Measurements from ENCODE around the gene PGAP2. TPM values are rescaled to one million over a fixed set of nuclear protein-coding genes. Genes with fewer than 3 reads are reported as not detected.
A peak's percentile ranks its signal among the peaks of the same experiment; 100 is the strongest.
"Not testable (repeated sequence)": the region's sequence is repeated elsewhere in the genome, so short reads cannot be mapped to it uniquely, and the experiment has no call there.

The PGAP2 gene
- total RNA-seq, 1 experiment from 2014 or later, result 27.0 TPM

- Histone ChIP-seq H3K9ac (ENCODE audit: low read length) (no peak overlapping the region), H3K27ac (ENCODE audit: low read length) (no peak overlapping the region), H3K4me1 (ENCODE audit: low read length) (no peaks in the 10 kb centered on the region), H3K9me3 (ENCODE audit: low read length) (no peaks in the 10 kb centered on the region), H3K27me3 (ENCODE audit: low read length) (no peaks in the 10 kb centered on the region), H3K4me3 (ENCODE audit: low read length) (no peak overlapping the region), H3K36me3 (ENCODE audit: insufficient read depth, low read length) (peaks cover 29% of the 10 kb centered on the region), H2AFZ (ENCODE audit: low read length) (no peak overlapping the region), H4K20me1 (ENCODE audit: insufficient read depth, low read depth, low read length) (peaks cover 29% of the 10 kb centered on the region), H3K4me2 (ENCODE audit: low read depth, low read length, poor library complexity, severe bottlenecking) (no peak overlapping the region), H3K9me2 (replicated peaks; ENCODE audit: insufficient read depth, low read length) (no peaks in the 10 kb centered on the region), H3K79me2 (ENCODE audit: low read length) (peaks cover 88% of the 10 kb centered on the region)
- DNase-seq, result no peak
Measured at GRCh38 chr11:3783611-3784010, 24.7 kb upstream of the PGAP2 start.

DNA sequence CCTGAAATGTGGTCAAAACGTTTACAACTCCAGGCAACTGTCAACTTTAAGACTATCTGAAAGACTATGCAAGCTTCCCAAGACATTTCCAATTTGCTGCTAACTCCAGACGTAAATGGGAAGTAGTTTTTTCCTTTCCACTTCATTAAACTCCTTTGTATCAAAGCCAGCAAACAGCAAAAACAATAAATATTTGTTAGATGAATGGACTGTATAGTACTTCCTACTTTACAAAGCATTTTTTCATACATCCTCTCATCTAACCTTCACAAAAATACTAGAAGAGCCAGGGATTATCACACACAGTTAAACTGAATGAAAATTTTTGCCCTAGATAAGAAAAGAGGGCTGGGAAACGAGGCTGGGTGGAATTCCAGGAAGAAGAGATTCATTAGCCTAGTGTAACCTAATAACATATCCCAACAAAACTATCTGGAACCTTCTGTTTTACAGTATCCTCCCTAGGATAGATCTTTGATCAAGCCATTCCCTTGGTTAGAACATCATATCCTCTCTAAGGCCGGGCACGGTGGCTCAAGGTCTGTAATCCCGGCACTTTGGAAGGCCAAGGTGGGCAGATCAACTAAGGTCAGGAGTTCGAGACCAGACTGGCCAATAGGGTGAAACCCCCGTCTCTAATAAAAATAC is 21.5 kb upstream of the PGAP2 start:
- no peak for DNase-seq
- Histone ChIP-seq H2AFZ (ENCODE audit: low read length) (no peak overlapping the region), H3K9ac (ENCODE audit: low read length) (no peak overlapping the region), H3K27me3 (ENCODE audit: low read length) (no peaks in the 10 kb centered on the region), H4K20me1 (ENCODE audit: insufficient read depth, low read depth, low read length) (peaks cover 42% of the 10 kb centered on the region), H3K4me3 (ENCODE audit: low read length) (no peak overlapping the region), H3K79me2 (ENCODE audit: low read length) (peaks cover 100% of the 10 kb centered on the region), H3K27ac (ENCODE audit: low read length) (no peak overlapping the region), H3K4me1 (ENCODE audit: low read length) (no peaks in the 10 kb centered on the region), H3K9me3 (ENCODE audit: low read length) (no peaks in the 10 kb centered on the region), H3K4me2 (ENCODE audit: low read depth, low read length, poor library complexity, severe bottlenecking) (no peak overlapping the region), H3K9me2 (replicated peaks; ENCODE audit: insufficient read depth, low read length) (no peaks in the 10 kb centered on the region), H3K36me3 (ENCODE audit: insufficient read depth, low read length) (peaks cover 7% of the 10 kb centered on the region; the same call in 1 of the 2 replicates)

GRCh38 chr11:3794387-3794786 is 14.0 kb upstream of the PGAP2 start:
- not testable (repeated sequence) for H3K27ac ChIP-seq (ENCODE audit: low read length); H3K4me3 ChIP-seq (ENCODE audit: low read length); H3K9ac ChIP-seq (ENCODE audit: low read length); H3K4me2 ChIP-seq (ENCODE audit: low read depth, low read length, poor library complexity, severe bottlenecking); DNase-seq; H2AFZ ChIP-seq (ENCODE audit: low read length); H3K27me3 ChIP-seq (ENCODE audit: low read length); H3K9me3 ChIP-seq (ENCODE audit: low read length); H3K9me2 ChIP-seq (replicated peaks; ENCODE audit: insufficient read depth, low read length)
- Histone ChIP-seq H3K79me2 (ENCODE audit: low read length) (peaks cover 79% of the 10 kb centered on the region), H3K4me1 (ENCODE audit: low read length) (peaks cover 30% of the 10 kb centered on the region), H4K20me1 (ENCODE audit: insufficient read depth, low read depth, low read length) (peaks cover 54% of the 10 kb centered on the region), H3K36me3 (ENCODE audit: insufficient read depth, low read length) (peaks cover 35% of the 10 kb centered on the region)

DNA sequence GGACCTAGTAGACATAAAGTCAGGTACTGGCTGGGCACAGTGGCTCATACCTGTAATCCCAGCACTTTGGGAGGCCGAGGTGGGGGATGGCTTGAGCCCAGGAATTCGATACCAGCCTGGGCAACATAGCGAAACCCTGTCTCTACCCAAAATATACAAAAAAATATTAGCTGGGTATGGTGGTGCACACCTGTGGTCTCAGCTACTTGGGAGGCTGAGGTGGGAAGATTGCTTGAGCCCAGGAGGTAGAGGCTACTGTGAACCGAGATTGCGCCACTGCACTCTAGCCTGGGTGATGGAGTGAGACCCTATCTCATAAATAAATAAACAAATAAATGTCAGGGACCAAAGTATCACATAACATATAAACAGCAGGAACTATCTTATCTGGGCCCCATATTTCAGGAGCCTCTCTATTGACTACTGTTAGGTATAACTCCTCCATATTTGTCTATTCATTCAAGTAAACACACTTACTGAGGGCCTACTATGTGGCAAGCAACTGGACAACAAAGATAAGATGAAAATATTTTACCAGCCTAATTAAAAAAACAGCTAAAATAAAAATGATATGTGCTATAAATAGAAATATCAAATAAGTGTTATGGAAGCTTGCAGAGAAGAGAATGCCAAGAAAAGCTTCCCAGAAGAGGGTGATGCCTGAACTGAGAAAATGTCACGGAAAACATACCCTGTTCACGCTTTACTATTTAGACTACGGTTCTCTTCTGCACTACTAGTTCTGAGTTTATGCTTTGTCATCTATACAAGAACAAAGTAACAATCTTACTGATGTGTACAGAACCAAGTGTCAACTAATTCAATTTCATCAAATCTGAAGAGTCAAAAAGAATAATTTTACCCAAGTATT is 13.0 kb upstream of the PGAP2 start:
- Histone ChIP-seq H3K9ac (ENCODE audit: low read length) (peak overlapping the region; percentile 93), H3K79me2 (ENCODE audit: low read length) (peaks cover 69% of the 10 kb centered on the region), H3K27ac (ENCODE audit: low read length) (no peak overlapping the region), H3K36me3 (ENCODE audit: insufficient read depth, low read length) (peaks cover 35% of the 10 kb centered on the region), H3K4me2 (ENCODE audit: low read depth, low read length, poor library complexity, severe bottlenecking) (peak overlapping the region; percentile 79), H4K20me1 (ENCODE audit: insufficient read depth, low read depth, low read length) (peaks cover 48% of the 10 kb centered on the region), H3K27me3 (ENCODE audit: low read length) (no peaks in the 10 kb centered on the region), H3K4me3 (ENCODE audit: low read length) (peak overlapping the region; percentile 92), H3K9me2 (replicated peaks; ENCODE audit: insufficient read depth, low read length) (no peaks in the 10 kb centered on the region), H3K9me3 (ENCODE audit: low read length) (no peaks in the 10 kb centered on the region), H2AFZ (ENCODE audit: low read length) (no peak overlapping the region), H3K4me1 (ENCODE audit: low read length) (peaks cover 32% of the 10 kb centered on the region)
- DNase-seq, result no peak

- Histone ChIP-seq H3K4me2 (ENCODE audit: low read depth, low read length, poor library complexity, severe bottlenecking) (peak overlapping the region; percentile 79), H3K9me2 (replicated peaks; ENCODE audit: insufficient read depth, low read length) (no peaks in the 10 kb centered on the region), H2AFZ (ENCODE audit: low read length) (no peak overlapping the region), H3K4me1 (ENCODE audit: low read length) (peaks cover 32% of the 10 kb centered on the region), H3K4me3 (ENCODE audit: low read length) (peak overlapping the region; percentile 92), H3K9ac (ENCODE audit: low read length) (peak overlapping the region; percentile 93), H3K79me2 (ENCODE audit: low read length) (peaks cover 63% of the 10 kb centered on the region), H4K20me1 (ENCODE audit: insufficient read depth, low read depth, low read length) (peaks cover 43% of the 10 kb centered on the region), H3K27ac (ENCODE audit: low read length) (no peak overlapping the region), H3K36me3 (ENCODE audit: insufficient read depth, low read length) (peaks cover 32% of the 10 kb centered on the region), H3K27me3 (ENCODE audit: low read length) (no peaks in the 10 kb centered on the region), H3K9me3 (ENCODE audit: low read length) (no peaks in the 10 kb centered on the region)
- no peak for DNase-seq
Measured at GRCh38 chr11:3796002-3796311, 12.4 kb upstream of the PGAP2 start.

GRCh38 chr11:3796346-3796745 is 12.0 kb upstream of the PGAP2 start:
- H3K9ac ChIP-seq (ENCODE audit: low read length), result peak overlapping the region; percentile 93
- peak overlapping the region; percentile 79 for H3K4me2 ChIP-seq (ENCODE audit: low read depth, low read length, poor library complexity, severe bottlenecking)
- H3K79me2 ChIP-seq (ENCODE audit: low read length), result peaks cover 59% of the 10 kb centered on the region
- H3K4me3 ChIP-seq (ENCODE audit: low read length), result peak overlapping the region; percentile 92
- no peaks in the 10 kb centered on the region for H3K9me2 ChIP-seq (replicated peaks; ENCODE audit: insufficient read depth, low read length)
- H3K27me3 ChIP-seq (ENCODE audit: low read length), result no peaks in the 10 kb centered on the region
- peaks cover 32% of the 10 kb centered on the region for H3K36me3 ChIP-seq (ENCODE audit: insufficient read depth, low read length)
- H3K4me1 ChIP-seq (ENCODE audit: low read length), result peaks cover 32% of the 10 kb centered on the region
- no peaks in the 10 kb centered on the region for H3K9me3 ChIP-seq (ENCODE audit: low read length)
- H2AFZ ChIP-seq (ENCODE audit: low read length), result no peak overlapping the region
- no peak for DNase-seq
- H3K27ac ChIP-seq (ENCODE audit: low read length), result peak overlapping the region; percentile 52; the same call in 1 of the 2 replicates
- peaks cover 43% of the 10 kb centered on the region for H4K20me1 ChIP-seq (ENCODE audit: insufficient read depth, low read depth, low read length)

DNA sequence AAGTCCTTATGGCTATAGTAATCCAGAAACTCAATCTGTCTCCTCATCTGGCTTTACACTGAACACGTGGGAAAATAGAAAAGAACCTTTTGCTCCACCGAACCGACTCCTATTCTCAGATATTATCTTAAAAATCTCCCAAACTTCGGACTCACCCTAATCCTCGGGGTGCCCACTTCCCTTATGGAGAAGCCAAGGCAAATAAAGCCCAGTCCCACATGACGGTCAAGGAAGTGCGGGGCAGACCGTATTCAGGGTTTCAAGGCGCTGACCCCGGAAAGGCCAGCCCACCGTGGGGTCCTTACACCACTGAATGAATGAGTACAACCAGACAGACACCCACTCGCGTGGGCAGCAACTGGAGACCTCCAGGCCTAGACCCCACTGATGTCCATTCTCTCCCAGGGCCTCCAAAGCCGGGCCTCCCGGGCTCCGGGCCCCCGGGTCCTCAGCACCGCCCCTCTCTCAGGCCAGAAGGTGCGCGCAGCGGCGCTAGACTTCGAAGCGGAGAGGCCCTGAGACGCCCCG is 11.5 kb upstream of the PGAP2 start:
- peak overlapping the region; percentile 92 for H3K4me3 ChIP-seq (ENCODE audit: low read length)
- peak overlapping the region; percentile 52; the same call in 1 of the 2 replicates for H3K27ac ChIP-seq (ENCODE audit: low read length)

More for the DNA sequence above, 11.5 kb upstream of the PGAP2 start:
- Histone ChIP-seq H2AFZ (ENCODE audit: low read length) (no peak overlapping the region), H4K20me1 (ENCODE audit: insufficient read depth, low read depth, low read length) (peaks cover 43% of the 10 kb centered on the region), H3K9ac (ENCODE audit: low read length) (peak overlapping the region; percentile 93), H3K79me2 (ENCODE audit: low read length) (peaks cover 54% of the 10 kb centered on the region), H3K36me3 (ENCODE audit: insufficient read depth, low read length) (peaks cover 32% of the 10 kb centered on the region), H3K9me2 (replicated peaks; ENCODE audit: insufficient read depth, low read length) (no peaks in the 10 kb centered on the region), H3K4me2 (ENCODE audit: low read depth, low read length, poor library complexity, severe bottlenecking) (peak overlapping the region; percentile 79), H3K27me3 (ENCODE audit: low read length) (no peaks in the 10 kb centered on the region), H3K4me1 (ENCODE audit: low read length) (peaks cover 32% of the 10 kb centered on the region), H3K9me3 (ENCODE audit: low read length) (no peaks in the 10 kb centered on the region)
- DNase-seq, result peak; percentile 57
